ENCODE measurements around the gene RIMS1.

GRCh38 chr6:72417759-72418158, 531.4 kb downstream of the RIMS1 start:
- TF ChIP-seq CTCF (conservative IDR thresholded peaks at IDR 0.05; ENCODE audit: low read depth, low read length) (no peak), EZH2phosphoT487 (IDR thresholded peaks at IDR 0.05; ENCODE audit: borderline replicate concordance, low read length) (no peak), EZH2 (IDR thresholded peaks at IDR 0.05; ENCODE audit: low read length, unreplicated experiment) (no peak)

All from PC-3 (cell line).